Peyer's patch (tissue), 4 donors: Measurements from ENCODE around the gene DNAH12.

ENCODE experiments used
- CTCF ChIP-seq, 6 experiments: fragments of 450-650 bp in 4 of 6; fragments of 200-600 bp in 2 of 6; sonication (generic) in 1 of 6; IDR thresholded peaks; one replicate each; pipeline ENCODE4 v1.5.1; 2017 to 2019; ENCODE audit warnings: antibody characterized with exemption in 6 of 6, mild to moderate bottlenecking in 3 of 6, moderate library complexity in 1 of 6
- POLR2A ChIP-seq, 2 donors: fragments of 450-650 bp; IDR thresholded peaks; one replicate each; pipeline ENCODE4 v1.5.1; 2017; ENCODE audit warnings: antibody characterized with exemption in 2 of 2, mild to moderate bottlenecking in 2 of 2, moderate library complexity in 2 of 2

- peak in 2 of 6 experiments; percentile 11 for TF ChIP-seq CTCF (IDR thresholded peaks at IDR 0.05)
- TF ChIP-seq POLR2A (IDR thresholded peaks at IDR 0.05): no peak
These were observed 246.1 kb downstream of the DNAH12 start for GRCh38 chr3:57298041-57298440.
